CD4-positive, alpha-beta T cell treated with Interleukin-6 for 4 hours (primary cell): ENCODE data around the gene LIG1.
"Not testable (repeated sequence)": the region's sequence is repeated elsewhere in the genome, so short reads cannot be mapped to it uniquely, and the experiment has no call there.

ENCODE experiments used
- DNase-seq: peaks from one replicate; pipeline ENCODE4 v3.0.0-alpha.2; 2020; ENCODE audit warnings: mixed read lengths

The LIG1 gene

GRCh38 chr19:48120505-48120904 lies 49.6 kb downstream of the LIG1 start:
- no peak for DNase-seq

- DNase-seq = no peak
Measured at GRCh38 chr19:48118131-48118517, 52.0 kb downstream of the LIG1 start.

GRCh38 chr19:48117515-48118130 lies 52.5 kb downstream of the LIG1 start:
- no peak for DNase-seq

GRCh38 chr19:48113190-48113917 lies 56.8 kb downstream of the LIG1 start:
- DNase-seq = no peak

GRCh38 chr19:48111280-48111679 lies 58.9 kb downstream of the LIG1 start:
- no peak for DNase-seq

GRCh38 chr19:48110350-48110966 lies 59.7 kb downstream of the LIG1 start, which contains the start of gene PLA2G4C:
Gene PLA2G4C, minus strand, starts transcription at chr19:48110817. Its CDS starts 4,288 bp downstream, at chr19:48106529.
- peak; percentile 91 for DNase-seq

- no peak for DNase-seq
Measured at GRCh38 chr19:48108997-48109782, 61.0 kb downstream of the LIG1 start.

GRCh38 chr19:48103922-48104321 lies 66.2 kb downstream of the LIG1 start:
- no peak for DNase-seq

GRCh38 chr19:48102870-48103751 lies 67.0 kb downstream of the LIG1 start:
- peak; percentile 34 for DNase-seq

GRCh38 chr19:48095612-48096175 lies 74.5 kb downstream of the LIG1 start:
- no peak for DNase-seq

- DNase-seq = no peak
Measured at GRCh38 chr19:48094855-48095203, 75.3 kb downstream of the LIG1 start.

GRCh38 chr19:48094129-48094854 lies 75.9 kb downstream of the LIG1 start:
- no peak for DNase-seq

GRCh38 chr19:48091111-48091718 lies 78.9 kb downstream of the LIG1 start:
- not testable (repeated sequence) for DNase-seq

GRCh38 chr19:48090281-48090802 lies 79.8 kb downstream of the LIG1 start:
- DNase-seq = no peak

- DNase-seq = not testable (repeated sequence)
Measured at GRCh38 chr19:48088991-48089390, 81.2 kb downstream of the LIG1 start.

- no peak for DNase-seq
Measured at GRCh38 chr19:48085904-48086864, 84.0 kb downstream of the LIG1 start.

GRCh38 chr19:48085076-48085475 lies 85.1 kb downstream of the LIG1 start:
- no peak for DNase-seq

GRCh38 chr19:48081106-48081505 lies 89.0 kb downstream of the LIG1 start:
- no peak for DNase-seq

GRCh38 chr19:48070177-48070769 lies 99.9 kb downstream of the LIG1 start:
- DNase-seq = not testable (repeated sequence)
